GM12891 (cell line): ENCODE results near the gene CES2.

ENCODE experiments used
- PAX5 ChIP-seq: IDR thresholded peaks from 2 replicates; pipeline ENCODE4 v1.6.1; 2011; ENCODE audit warnings: low read length, moderate library complexity, mild to moderate bottlenecking; ENCODE audit not compliant: insufficient read depth, severe bottlenecking
- POLR2A ChIP-seq: IDR thresholded peaks from 2 replicates; pipeline ENCODE4 v1.6.1; 2011; ENCODE audit warnings: low read depth, low read length, control low read depth
- POLR2AphosphoS5 ChIP-seq: IDR thresholded peaks from 2 replicates; pipeline ENCODE4 v1.6.1; 2011; ENCODE audit warnings: low read depth, low read length, control low read depth
- SPI1 ChIP-seq: IDR thresholded peaks from 2 replicates; pipeline ENCODE4 v1.6.1; 2011; ENCODE audit warnings: low read depth, low read length, control low read depth
- TAF1 ChIP-seq: IDR thresholded peaks from 2 replicates; pipeline ENCODE4 v1.6.1; 2011; ENCODE audit warnings: low read depth, low read length, control low read depth

DNA sequence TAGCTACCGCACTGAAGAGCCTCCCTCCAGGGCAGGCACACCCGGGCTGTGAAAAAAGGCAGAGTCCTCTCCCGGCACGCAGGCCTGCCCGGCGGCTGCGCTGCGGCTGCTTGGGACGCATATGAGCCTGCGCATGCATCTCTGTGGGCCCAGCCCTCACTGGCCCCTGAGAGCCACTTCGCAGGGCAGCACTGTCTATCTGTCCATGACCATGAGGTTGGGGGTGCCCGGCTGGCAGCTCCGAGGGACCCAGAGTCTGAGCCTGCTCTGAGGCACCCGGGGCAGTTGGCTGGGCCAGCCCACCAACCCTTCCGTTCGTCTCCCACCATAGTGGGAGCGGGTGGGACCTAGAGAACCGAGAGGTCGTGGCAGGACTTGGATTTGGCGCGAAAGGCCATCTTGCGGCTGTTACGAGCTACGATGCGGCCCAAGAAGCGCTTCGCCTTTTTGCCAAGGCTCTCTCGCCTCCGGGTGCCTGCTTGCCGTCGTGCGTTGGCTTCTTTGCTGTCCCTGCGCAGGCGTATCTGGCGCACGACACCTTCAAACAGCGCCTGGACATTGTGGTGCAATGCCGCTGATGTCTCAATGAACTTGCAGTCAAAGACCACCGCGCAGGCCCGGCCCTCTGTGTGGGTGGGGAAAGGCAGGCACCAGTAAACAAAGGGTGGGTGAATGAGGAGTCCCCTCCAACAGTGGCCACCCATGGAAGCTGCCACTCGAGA is 13.4 kb upstream of the CES2 start:
- TF ChIP-seq POLR2AphosphoS5 = no peak
- TF ChIP-seq POLR2A = no peak
- TF ChIP-seq TAF1 = no peak
- TF ChIP-seq PAX5 = no peak
- TF ChIP-seq SPI1 = no peak
